Mesothelial cell of epicardium (in vitro differentiated cells): ENCODE results near the gene TARS2. TPM values are rescaled to one million over a fixed set of nuclear protein-coding genes. Genes with fewer than 3 reads are reported as not detected.
A peak's percentile ranks its signal among the peaks of the same experiment; 100 is the strongest.

Source experiments
- DNase-seq, 2 experiments: peaks; one replicate each; pipeline ENCODE4 v3.0.0; 2021; ENCODE audit warnings: low spot score in 2 of 2; ENCODE audit not compliant: unreplicated experiment in 2 of 2
- H3K27ac Mint-ChIP-seq: 2 replicates; pipeline ENCODE4 v1.8.0; 2021; ENCODE audit warnings: mixed read lengths
- H3K27me3 Mint-ChIP-seq: 2 replicates; pipeline ENCODE4 v1.8.0; 2021; ENCODE audit warnings: low read depth, mixed read lengths
- H3K36me3 Mint-ChIP-seq: 2 replicates; pipeline ENCODE4 v1.8.0; 2021; ENCODE audit warnings: mixed read lengths
- H3K4me1 Mint-ChIP-seq: 2 replicates; pipeline ENCODE4 v1.8.0; 2021; ENCODE audit warnings: mixed read lengths
- H3K4me3 Mint-ChIP-seq: 2 replicates; pipeline ENCODE4 v1.8.0; 2021; ENCODE audit warnings: mild to moderate bottlenecking, moderate library complexity, mixed read lengths
- H3K9me3 Mint-ChIP-seq: 2 replicates; pipeline ENCODE4 v1.8.0; 2021; ENCODE audit warnings: mixed read lengths
- total RNA-seq: library from RNA; stranded (reverse); gene quantifications from 3 replicates; pipeline ENCODE4 v1.2.1, GENCODE V29; 2021
- TF ChIP-seq, protein P1 (sequence below): fragments of 200-600 bp; sonication (generic); IDR thresholded peaks from one replicate; pipeline ENCODE4 v1.5.0; 2021; ENCODE audit warnings: antibody characterized with exemption; ENCODE audit not compliant: unreplicated experiment

TARS2 gene
- total RNA-seq, 1 donor from 2014 or later = 31.7 TPM

DNA sequence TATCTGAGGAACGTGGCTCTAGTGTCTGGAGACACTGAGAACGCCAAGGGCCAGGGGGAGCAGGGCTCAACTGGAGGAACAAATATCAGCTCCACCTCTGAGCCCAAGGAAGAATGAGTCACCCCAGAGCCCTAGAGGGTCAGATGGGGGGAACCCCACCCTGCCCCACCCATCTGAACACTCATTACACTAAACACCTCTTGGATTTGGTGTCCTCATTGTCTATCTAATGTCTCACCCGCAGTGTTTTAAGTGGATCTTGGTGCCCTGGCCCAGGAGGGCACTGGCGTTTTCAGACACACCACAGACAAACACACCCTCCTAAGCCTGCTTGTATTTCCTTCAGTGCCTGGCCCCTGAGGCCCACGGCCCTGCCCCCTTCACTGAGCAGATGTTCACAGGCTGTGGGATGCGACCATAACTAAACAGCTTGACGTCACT lies 26.2 kb downstream of the TARS2 start:
- Mint-ChIP-seq H3K4me1 (peaks cover 12% of the 10 kb centered on the region), H3K9me3 (no peaks in the 10 kb centered on the region), H3K36me3 (peaks cover 9% of the 10 kb centered on the region), H3K4me3 (no peak overlapping the region), H3K27me3 (no peaks in the 10 kb centered on the region), H3K27ac (no peak overlapping the region)
- TF ChIP-seq, protein P1, sequence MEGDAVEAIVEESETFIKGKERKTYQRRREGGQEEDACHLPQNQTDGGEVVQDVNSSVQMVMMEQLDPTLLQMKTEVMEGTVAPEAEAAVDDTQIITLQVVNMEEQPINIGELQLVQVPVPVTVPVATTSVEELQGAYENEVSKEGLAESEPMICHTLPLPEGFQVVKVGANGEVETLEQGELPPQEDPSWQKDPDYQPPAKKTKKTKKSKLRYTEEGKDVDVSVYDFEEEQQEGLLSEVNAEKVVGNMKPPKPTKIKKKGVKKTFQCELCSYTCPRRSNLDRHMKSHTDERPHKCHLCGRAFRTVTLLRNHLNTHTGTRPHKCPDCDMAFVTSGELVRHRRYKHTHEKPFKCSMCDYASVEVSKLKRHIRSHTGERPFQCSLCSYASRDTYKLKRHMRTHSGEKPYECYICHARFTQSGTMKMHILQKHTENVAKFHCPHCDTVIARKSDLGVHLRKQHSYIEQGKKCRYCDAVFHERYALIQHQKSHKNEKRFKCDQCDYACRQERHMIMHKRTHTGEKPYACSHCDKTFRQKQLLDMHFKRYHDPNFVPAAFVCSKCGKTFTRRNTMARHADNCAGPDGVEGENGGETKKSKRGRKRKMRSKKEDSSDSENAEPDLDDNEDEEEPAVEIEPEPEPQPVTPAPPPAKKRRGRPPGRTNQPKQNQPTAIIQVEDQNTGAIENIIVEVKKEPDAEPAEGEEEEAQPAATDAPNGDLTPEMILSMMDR = no peak
- DNase-seq = no peak

DNA sequence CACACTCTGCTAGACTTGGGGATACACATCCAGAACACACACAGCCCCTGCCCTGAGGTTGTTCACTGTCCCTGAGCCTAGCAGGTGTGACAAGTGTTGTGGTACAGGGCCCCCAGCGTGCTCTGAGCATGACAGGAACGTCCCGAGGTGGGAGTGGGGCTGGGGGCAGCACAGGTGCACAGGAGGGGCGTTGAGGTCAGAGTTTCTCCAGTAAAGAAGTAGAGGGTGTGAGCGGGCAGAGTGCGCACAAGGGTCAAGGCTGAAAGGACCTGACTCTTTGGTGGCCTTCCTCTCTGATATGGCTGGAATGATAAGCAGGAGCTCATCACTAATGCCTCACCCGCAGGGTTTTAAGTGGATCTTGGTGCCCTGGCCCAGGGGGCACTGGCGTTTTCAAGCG lies 27.0 kb downstream of the TARS2 start:
- TF ChIP-seq, protein P1 = no peak
- peaks cover 10% of the 10 kb centered on the region for H3K4me1 Mint-ChIP-seq
- H3K27ac Mint-ChIP-seq = no peak overlapping the region
- H3K9me3 Mint-ChIP-seq = no peaks in the 10 kb centered on the region
- peaks cover 9% of the 10 kb centered on the region for H3K36me3 Mint-ChIP-seq
- no peak for DNase-seq
- H3K27me3 Mint-ChIP-seq = no peaks in the 10 kb centered on the region
- H3K4me3 Mint-ChIP-seq = peak overlapping the region; percentile 93

DNA sequence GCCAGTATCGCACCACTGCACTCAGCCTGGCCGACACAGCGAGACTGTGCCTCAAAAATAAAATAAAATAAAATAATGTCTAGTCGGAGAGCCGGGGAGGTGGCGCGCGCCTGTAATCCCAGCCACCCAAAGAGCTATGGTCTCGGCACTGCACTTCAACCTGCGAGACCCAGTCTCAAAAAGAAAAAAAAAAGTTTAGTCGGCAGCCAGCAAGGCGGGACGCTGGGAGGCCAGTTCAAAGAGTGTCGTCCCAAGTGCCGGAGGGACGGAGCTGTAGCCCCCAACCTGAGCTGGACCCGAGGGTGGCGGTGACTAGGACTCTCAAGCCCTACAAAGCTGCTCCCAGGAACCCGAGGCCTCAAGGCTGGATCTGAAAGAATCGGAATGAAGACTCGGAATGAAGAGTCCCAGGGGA lies 27.7 kb downstream of the TARS2 start:
- Mint-ChIP-seq H3K4me3 (peak overlapping the region; percentile 93), H3K27ac (peak overlapping the region; percentile 94), H3K4me1 (peaks cover 10% of the 10 kb centered on the region), H3K27me3 (no peaks in the 10 kb centered on the region), H3K9me3 (no peaks in the 10 kb centered on the region), H3K36me3 (peaks cover 9% of the 10 kb centered on the region)
- TF ChIP-seq, protein P1 = no peak
- DNase-seq = no peak

DNA sequence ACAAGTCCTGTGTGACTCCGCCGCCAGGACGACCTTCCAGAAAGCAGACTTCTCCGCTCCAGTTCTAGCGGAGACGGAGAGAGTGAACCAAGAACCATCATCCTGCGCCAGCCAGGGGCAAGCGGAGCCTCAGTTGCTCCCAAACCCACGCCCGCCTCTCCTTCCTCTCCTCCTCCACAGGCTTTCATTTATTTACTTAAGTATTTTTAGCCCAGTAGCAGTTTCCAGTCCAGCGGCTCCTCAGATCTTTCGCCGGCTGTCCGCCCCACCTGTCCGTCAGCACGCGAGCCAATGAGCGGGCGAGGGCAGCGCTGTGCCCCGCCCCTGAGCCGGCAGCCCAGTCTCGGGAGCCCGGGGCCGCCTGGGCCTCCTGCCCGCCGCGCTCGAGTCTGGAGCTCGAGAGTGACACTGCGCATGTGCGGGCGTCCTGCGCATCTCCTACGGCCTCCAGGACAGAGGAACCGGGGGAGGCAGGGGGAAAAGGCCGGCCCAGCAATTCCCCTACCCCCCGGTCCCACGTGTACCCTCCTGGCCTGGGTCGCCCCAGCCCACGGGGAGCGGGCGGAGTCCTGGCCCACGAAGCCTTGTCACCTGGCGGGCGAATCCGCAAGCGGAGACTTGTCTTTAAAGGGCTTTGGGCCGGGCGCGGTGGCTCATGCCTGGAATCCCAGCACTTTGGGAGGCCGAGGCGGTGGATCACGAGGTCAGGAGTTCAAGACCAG lies 28.3 kb downstream of the TARS2 start, which contains the start of gene FALEC:
TSS of gene FALEC (plus strand) at position 425 of the 722 bp plus-strand sequence.
- TF ChIP-seq, protein P1 = no peak
- peak within 1 kb of the TSS; percentile 94 for H3K27ac Mint-ChIP-seq
- peaks cover 9% of the 10 kb centered on the region for H3K36me3 Mint-ChIP-seq
- H3K4me3 Mint-ChIP-seq = peak within 1 kb of the TSS; percentile 93
- peak; percentile 96 for DNase-seq
- H3K27me3 Mint-ChIP-seq = no peaks in the 10 kb centered on the region
- no peaks in the 10 kb centered on the region for H3K9me3 Mint-ChIP-seq
- peaks cover 10% of the 10 kb centered on the region for H3K4me1 Mint-ChIP-seq

DNA sequence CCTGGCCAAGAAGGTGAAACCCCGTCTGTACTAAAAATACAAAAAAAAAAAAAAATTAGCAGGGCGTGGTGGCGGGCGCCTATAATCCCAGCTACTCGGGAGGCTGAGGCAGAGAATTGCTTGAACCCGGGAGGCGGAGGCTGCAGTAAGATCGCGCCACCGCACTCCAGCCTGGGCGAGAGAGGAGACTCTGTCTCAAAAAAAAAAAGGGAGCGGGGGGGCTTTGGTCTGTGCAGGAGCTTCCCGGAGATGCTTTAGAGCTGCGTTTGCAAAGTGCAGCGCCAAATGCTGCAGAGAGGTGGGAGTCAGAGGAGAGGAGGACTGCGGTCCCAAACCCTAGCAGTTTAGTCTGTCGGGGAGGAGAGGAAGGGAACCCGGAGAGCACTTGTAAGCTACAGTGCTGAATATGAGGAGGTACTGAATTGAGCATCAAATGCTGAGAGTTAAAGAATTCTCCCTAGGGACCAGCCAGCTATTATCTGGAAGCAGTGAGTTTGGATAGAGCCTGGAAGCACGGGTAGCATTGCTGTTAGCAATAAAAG lies 28.9 kb downstream of the TARS2 start:
- peak overlapping the region; percentile 93 for H3K4me3 Mint-ChIP-seq
- H3K4me1 Mint-ChIP-seq = peaks cover 10% of the 10 kb centered on the region
- TF ChIP-seq, protein P1 = no peak
- no peaks in the 10 kb centered on the region for H3K9me3 Mint-ChIP-seq
- DNase-seq = peak in 1 of 2 experiments; percentile 42
- H3K36me3 Mint-ChIP-seq = peaks cover 9% of the 10 kb centered on the region
- H3K27ac Mint-ChIP-seq = peak overlapping the region; percentile 84
- H3K27me3 Mint-ChIP-seq = no peaks in the 10 kb centered on the region
